AG20443 (cell line): Measurements from ENCODE around the gene MRPL55.

ENCODE experiments used
- DNase-seq: peaks from one replicate; pipeline ENCODE4 v3.0.0; 2012; ENCODE audit warnings: low spot score, mixed read lengths

MRPL55 gene

GRCh38 chr1:228100822-228101613 is 8.1 kb downstream of the MRPL55 start:
- DNase-seq, result no peak

DNA sequence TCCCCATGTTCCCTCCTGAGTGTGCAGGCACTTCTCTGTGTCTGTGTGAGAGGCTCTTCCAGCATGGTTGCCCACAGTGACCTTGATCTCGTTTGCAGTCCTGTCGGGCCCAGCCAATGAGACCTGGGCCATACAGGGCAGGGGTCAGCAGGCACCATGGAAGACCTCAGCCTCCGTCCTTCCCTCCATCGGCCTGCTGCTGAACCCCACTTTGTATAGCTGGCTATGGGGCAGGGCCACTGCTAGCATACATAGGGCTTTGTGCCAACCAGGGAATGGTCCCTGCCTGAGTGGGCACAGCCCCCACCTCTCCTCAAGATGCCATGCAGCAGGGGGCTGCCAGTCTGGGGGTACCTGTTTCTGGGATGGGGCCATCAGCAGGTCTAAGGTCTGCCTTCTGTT is 9.8 kb downstream of the MRPL55 start:
- DNase-seq, result no peak

DNA sequence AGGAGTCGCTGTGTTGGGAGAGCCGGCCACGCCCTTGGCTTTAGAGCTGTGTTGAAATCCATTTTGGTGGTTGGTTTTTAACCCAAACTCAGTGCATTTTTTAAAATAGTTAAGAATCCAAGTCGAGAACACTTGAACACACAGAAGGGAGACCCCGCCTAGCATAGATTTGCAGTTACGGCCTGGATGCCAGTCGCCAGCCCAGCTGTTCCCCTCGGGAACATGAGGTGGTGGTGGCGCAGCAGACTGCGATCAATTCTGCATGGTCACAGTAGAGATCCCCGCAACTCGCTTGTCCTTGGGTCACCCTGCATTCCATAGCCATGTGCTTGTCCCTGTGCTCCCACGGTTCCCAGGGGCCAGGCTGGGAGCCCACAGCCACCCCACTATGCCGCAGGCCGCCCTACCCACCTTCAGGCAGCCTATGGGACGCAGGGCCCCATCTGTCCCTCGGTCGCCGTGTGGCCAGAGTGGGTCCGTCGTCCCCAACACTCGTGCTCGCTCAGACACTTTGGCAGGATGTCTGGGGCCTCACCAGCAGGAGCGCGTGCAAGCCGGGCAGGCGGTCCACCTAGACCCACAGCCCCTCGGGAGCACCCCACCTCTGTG is 10.7 kb downstream of the MRPL55 start:
- DNase-seq, result no peak

DNA sequence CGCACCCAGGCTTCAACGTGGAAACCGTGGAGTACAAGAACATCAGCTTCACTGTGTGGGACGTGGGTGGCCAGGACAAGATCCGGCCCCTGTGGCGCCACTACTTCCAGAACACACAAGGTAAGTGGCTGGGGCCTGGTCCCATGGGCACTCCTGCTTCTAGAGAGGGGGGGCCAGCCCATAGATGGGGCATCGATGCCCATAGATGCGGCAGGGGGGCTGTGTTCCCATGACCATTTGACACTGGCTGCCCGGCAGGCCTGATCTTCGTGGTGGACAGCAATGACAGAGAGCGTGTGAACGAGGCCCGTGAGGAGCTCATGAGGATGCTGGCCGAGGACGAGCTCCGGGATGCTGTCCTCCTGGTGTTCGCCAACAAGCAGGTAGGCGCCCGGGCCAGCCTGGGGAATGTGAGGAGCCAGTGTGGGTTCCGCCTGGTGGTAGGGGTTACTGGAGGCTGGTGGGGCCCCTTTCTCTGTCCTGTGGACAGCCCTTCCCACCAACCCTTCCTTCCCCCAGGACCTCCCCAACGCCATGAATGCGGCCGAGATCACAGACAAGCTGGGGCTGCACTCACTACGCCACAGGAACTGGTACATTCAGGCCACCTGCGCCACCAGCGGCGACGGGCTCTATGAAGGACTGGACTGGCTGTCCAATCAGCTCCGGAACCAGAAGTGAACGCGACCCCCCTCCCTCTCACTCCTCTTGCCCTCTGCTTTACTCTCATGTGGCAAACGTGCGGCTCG is 11.6 kb downstream of the MRPL55 start:
- DNase-seq, result no peak

- DNase-seq, result no peak
Observed at GRCh38 chr1:228096416-228097332, 12.4 kb downstream of the MRPL55 start.

DNA sequence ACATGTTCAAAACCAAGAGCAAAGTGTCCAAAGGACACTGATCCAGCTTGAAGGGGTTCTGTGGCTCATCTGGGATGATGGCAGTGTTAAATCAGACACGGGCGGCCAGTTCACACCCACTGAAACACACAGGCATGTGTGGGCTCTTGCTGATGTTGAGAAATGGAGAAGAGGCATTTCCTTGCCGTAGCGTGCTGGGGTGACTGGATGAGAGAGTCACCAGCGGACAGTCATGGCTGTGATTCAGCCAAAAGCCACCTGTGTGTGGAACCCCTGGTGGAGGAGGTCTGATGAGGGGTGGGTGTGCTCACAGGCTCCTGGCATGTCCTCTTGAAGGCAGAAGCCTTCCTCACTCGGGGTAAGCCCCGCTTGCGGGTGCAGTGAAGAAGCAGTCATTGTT is 13.2 kb downstream of the MRPL55 start:
- no peak for DNase-seq

DNA sequence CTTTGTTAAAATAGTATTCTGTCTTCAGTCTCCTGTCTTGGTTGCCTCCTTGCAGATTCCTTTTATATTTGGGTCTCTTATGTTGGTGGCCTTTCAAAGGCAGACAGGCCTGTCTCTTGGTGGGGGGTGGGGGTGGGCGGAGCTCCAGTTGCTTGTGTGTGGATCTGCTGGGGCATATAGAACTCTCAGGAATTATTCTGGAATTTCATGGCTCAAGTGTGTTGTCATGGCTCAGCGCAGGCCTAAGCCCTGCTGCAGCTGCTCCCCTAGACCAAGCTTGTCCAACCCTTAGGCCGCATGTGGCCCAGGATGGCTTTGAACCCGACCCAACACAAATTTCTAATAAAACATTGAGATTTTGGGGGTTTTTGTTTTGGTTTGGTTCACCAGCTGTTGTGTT is 13.9 kb downstream of the MRPL55 start:
- no peak for DNase-seq

GRCh38 chr1:228094432-228095016 is 14.6 kb downstream of the MRPL55 start:
- DNase-seq, result no peak

- no peak for DNase-seq
Observed at GRCh38 chr1:228093050-228093906, 15.8 kb downstream of the MRPL55 start.

- no peak for DNase-seq
Observed at GRCh38 chr1:228092342-228093049, 16.6 kb downstream of the MRPL55 start.

GRCh38 chr1:228091084-228091483 is 18.0 kb downstream of the MRPL55 start:
- DNase-seq, result no peak

DNA sequence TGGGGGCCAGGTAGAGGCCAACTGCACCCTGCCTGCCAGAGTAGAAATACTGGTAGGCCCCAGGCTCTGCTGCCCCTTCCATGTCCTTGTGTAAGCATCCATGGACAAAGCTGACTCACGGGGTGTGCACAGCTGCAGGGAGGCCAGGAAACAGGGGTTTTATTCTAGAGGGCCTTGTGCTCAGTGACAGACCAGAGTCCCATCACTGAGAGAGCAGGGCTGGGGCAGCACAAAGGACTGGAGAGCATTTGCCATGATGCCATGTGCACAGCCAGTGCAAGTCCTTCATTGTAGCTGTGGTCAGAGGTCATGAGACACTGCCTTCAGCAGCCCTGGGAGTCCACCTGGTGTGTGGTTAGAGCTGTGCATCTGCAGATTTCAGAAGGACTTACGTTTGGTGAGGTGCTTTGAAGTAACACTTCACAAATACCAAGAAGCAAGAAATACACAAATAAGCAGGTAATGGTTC is 18.5 kb downstream of the MRPL55 start:
- peak; percentile 34 for DNase-seq

DNA sequence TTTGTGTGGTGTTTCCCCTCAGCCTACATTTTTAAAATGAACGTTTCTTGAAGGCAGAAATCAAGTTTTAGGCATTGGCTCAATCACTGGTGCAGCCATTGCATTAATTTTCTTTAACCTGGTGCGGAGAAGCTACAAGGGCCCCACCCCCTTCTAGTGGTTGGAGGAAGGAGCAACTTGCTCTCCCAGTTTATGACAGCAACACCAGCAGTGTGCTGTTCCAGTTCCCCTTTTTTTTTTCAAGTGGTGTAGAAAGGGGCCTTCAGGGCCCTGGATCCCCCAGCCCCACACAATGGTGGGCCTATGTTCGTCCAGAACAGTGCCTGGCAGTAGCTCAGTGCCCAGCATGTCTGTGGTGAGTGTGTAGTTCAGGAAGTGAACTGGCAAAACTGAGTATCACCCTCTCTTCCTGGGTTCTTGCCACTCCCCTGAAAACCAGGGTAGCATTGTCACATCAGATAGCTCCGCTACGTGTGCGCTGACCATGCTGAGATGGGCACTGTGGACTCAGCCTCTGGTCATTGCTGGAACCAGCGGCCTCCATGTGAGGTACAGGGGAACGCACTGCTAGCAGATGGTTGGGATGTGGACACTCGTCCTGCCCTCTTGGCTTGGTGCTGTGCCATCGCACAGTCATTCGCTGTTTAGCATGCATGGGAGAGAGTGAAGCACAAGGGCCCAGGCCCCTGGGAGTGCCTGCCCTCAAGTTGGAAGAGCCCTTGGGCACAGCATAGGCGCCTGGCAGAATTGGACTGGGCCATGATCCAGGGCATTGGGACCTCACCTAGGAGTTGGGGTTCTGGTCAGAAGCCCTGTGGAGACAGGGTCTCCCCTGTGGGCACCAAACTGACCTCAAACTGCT is 19.3 kb downstream of the MRPL55 start:
- no peak for DNase-seq

DNA sequence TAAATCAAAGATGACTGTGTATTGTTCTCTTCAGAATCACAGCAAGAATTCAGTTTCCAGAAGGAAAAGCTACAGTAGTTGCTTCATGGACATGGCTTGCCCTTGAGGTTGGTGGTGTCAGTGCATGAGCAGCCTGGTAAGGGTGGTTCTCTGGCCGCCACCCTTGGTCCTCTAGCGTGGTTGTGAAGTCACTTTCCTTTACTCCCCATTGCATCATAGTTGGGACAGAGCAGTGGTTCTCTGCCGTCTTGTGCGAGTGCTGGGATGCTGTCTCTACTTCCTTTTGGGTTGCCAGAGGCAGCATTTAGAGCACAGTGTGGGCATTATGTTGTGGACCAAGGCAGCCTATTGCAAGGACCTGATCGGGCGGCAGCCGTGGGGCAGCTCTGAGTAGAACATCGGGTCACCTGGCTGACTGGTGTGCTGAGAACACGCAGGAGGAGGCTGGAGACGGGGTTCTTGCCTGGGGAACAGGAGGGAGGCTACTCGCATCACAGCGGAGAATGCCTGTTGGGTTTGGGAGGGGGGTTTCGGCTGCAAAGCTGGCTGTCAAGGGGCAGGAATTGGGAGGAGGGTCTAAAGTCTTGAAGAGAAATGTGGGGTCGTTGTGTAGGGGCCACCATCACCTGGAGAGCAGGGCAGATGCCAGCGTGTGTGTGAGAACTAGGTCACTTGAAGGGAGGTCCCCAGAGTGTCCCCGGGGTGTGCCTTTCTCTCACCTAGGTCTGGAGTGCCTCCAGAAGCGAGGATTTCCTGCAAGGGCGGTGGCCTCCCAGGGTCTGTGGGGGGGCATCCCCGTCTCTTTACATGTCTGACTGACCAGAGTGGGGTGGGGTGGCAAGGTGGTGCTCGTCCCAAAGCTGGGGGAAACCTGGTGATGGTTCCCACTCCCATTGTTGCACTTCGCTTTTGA is 20.3 kb downstream of the MRPL55 start:
- DNase-seq, result no peak

DNA sequence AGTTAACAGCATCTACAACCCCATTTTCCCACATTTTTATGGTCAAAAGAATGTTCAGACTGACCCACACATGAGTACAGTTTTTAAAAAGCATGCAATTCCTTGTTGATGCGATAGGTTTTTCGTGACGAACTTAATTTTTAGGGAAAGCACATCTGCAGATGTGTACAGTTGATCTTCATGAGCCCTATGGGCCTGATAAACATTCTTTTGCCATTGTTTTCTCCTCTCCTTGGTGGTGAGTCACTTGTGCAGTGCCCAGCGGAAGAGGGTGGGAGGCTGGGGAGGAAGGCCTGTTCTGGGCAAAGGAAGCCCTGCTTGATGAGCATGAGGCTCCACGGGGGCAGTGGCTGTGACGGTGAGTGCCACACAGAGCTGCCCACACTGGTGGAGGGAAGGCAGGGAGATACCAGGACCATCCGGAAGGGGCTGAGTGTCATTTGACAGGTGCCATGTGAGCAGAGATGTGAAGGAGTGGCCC is 21.3 kb downstream of the MRPL55 start:
- peak; percentile 68 for DNase-seq

DNA sequence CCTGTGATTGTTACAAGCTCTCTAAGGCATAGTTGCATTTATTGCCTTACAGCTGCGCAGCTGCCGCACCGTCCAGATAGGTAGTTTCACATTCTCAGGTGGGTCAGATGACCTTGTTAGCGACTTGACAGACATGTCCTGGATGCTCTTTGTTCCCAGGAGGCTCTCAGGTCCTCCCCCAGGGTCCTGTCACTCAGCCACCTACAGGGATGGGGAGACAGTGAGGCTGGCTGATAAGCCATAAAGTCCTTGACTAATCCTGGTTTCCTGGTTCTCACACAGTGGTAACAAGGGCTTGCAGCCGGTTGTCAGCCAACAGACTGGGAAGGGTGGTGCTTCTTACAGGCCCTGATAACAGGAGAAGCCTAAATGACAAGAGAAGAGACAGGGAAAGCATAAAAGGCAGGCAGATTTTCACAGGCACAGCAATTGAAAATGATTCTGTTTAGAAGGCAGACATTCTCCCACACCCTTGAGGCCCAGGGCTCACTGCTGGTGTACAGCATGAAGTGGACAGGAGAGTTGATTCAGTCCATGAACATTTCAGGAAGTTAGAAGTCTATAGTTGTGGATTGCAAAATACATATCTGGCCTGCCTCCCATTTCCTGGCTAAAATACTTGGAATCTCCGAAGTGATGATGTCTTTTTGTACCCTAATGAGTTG is 23.7 kb downstream of the MRPL55 start:
- peak; percentile 67 for DNase-seq

GRCh38 chr1:228084797-228085196 is 24.3 kb downstream of the MRPL55 start:
- DNase-seq, result no peak
